HCT116 (cell line): ENCODE data around the gene CEBPB. TPM values are rescaled to one million over a fixed set of nuclear protein-coding genes. Genes with fewer than 3 reads are reported as not detected.

Experiments used
- ATAC-seq: fragments of 200-7000 bp; cut with Tn5 transposase; 2 replicates; pipeline ENCODE4 v1.9.1; 2020; ENCODE audit warnings: mild to moderate bottlenecking, moderate library complexity
- BruUV-seq: library from RNA; stranded (reverse); fragments of 400-500 nt; replicated peaks from 2 replicates; lab custom pipeline; 2021; lab: Mats Ljungman, UMichigan
- CTCF ChIA-PET: fragments of 300-600 bp; sonication (Branson Sonifier 250); formaldehyde crosslinking; loops from one replicate; lab custom pipeline; 2021; ENCODE audit warnings: antibody characterized with exemption; lab: Charles Lee
- POLR2A ChIA-PET: fragments of 300-600, 350-600 bp; sonication (Branson Sonifier 250); formaldehyde crosslinking; loops from one replicate; lab custom pipeline; 2021; ENCODE audit warnings: antibody characterized with exemption; lab: Charles Lee
- RAD21 ChIA-PET, 2 experiments: fragments of 300-600 bp; sonication (Branson Sonifier 250); formaldehyde crosslinking; loops; one replicate each; lab custom pipeline; 2023; ENCODE audit warnings: low total read pairs in 2 of 2; ENCODE audit not compliant: uncharacterized antibody in 2 of 2, unreplicated experiment in 2 of 2, low non-redundant PET in 1 of 2; lab: Charles Lee
- DNase-seq: peaks from one replicate; pipeline ENCODE4 v3.0.0-alpha.2; 2010; ENCODE audit warnings: low read depth, low spot score
- H2AFZ ChIP-seq: fragments of 200-600 bp; shearing (Covaris generic), sonication (generic); 2 replicates; pipeline ENCODE4 v1.6.1; 2017; ENCODE audit warnings: low read depth, mixed run types, mixed read lengths, antibody characterized with exemption, low read length; ENCODE audit not compliant: poor library complexity, severe bottlenecking
- H3K27ac ChIP-seq: 2 replicates; pipeline ENCODE4 v1.5.1; 2012; ENCODE audit warnings: low read depth, low read length
- H3K27me3 ChIP-seq: fragments of 200-600 bp; sonication (generic); 2 replicates; pipeline ENCODE4 v1.6.1; 2016; ENCODE audit warnings: mixed run types, low read length, mixed read lengths; ENCODE audit not compliant: insufficient read depth
- H3K36me3 ChIP-seq, 2 experiments: fragments of 200-500 bp in 1 of 2; fragments of 200-600 bp in 1 of 2; sonication (Bioruptor generic) in 1 of 2; sonication (generic) in 1 of 2; 2 replicates each; pipeline versions ENCODE4 v1.5.1 to v1.6.1; 2014 to 2016; ENCODE audit warnings: low read length in 2 of 2, inconsistent platforms in 1 of 2, mixed read lengths in 1 of 2, mixed run types in 1 of 2; ENCODE audit not compliant: insufficient read depth in 2 of 2, control insufficient read depth in 1 of 2
- H3K4me1 ChIP-seq, 2 experiments: fragments of 200-600 bp in 1 of 2; sonication (generic) in 1 of 2; 2 replicates each; pipeline versions ENCODE4 v1.5.1 to v1.6.1; 2012 to 2017; ENCODE audit warnings: low read length in 2 of 2, inconsistent platforms in 1 of 2, mild to moderate bottlenecking in 1 of 2, mixed read lengths in 1 of 2, mixed run types in 1 of 2, moderate library complexity in 1 of 2; ENCODE audit not compliant: insufficient read depth in 2 of 2, control insufficient read depth in 1 of 2
- H3K4me2 ChIP-seq: fragments of 200-600 bp; sonication (generic); 2 replicates; pipeline ENCODE4 v1.6.1; 2017; ENCODE audit warnings: mixed run types, low read length, mixed read lengths
- H3K4me3 ChIP-seq, 2 experiments: fragments of 200-600 bp in 1 of 2; sonication (generic) in 1 of 2; replicated peaks in 1 of 2; 2 replicates each; pipeline ENCODE4 v1.5.1; 2011 to 2016; ENCODE audit warnings: low read length in 2 of 2, control low read depth in 1 of 2, low read depth in 1 of 2, mild to moderate bottlenecking in 1 of 2, mixed read lengths in 1 of 2, mixed run types in 1 of 2
- H3K79me2 ChIP-seq: fragments of 200-600 bp; sonication (generic); 2 replicates; pipeline ENCODE4 v1.6.1; 2017; ENCODE audit warnings: mild to moderate bottlenecking, mixed run types, low read length, moderate library complexity, mixed read lengths; ENCODE audit not compliant: insufficient read depth
- H3K9ac ChIP-seq: fragments of 200-600 bp; sonication (generic); 2 replicates; pipeline ENCODE4 v1.6.1; 2016; ENCODE audit warnings: low read length, mixed read lengths
- H3K9me2 ChIP-seq: fragments of 200-600 bp; sonication (generic), shearing (Covaris generic); 2 replicates; pipeline ENCODE4 v1.6.1; 2017; ENCODE audit warnings: mixed run types, mild to moderate bottlenecking, moderate library complexity; ENCODE audit not compliant: insufficient read depth
- H3K9me3 ChIP-seq, 2 experiments: fragments of 200-500 bp in 1 of 2; fragments of 200-600 bp in 1 of 2; sonication (Bioruptor generic) in 1 of 2; sonication (generic) in 1 of 2; 2 replicates each; pipeline ENCODE4 v1.6.1; 2014 to 2017; ENCODE audit warnings: low read length in 2 of 2, mixed read lengths in 2 of 2, inconsistent platforms in 1 of 2, low read depth in 1 of 2, mild to moderate bottlenecking in 1 of 2, mixed run types in 1 of 2, moderate library complexity in 1 of 2; ENCODE audit not compliant: control insufficient read depth in 1 of 2, insufficient read depth in 1 of 2
- H4K20me1 ChIP-seq: fragments of 200-600 bp; sonication (generic), shearing (Covaris generic); 2 replicates; pipeline ENCODE4 v1.6.1; 2017; ENCODE audit warnings: mixed run types, mild to moderate bottlenecking, moderate library complexity; ENCODE audit not compliant: insufficient read depth
- ATF3 ChIP-seq: IDR thresholded peaks from 2 replicates; pipeline ENCODE4 v1.6.1; 2012
- CBX3 ChIP-seq: IDR thresholded peaks from 2 replicates; pipeline ENCODE4 v1.6.1; 2012; ENCODE audit warnings: low read depth
- CEBPB ChIP-seq: IDR thresholded peaks from 2 replicates; pipeline ENCODE4 v1.6.1; 2012; ENCODE audit warnings: low read depth
- CTCF ChIP-seq, 3 experiments: fragments of 200-600 bp in 1 of 3; sonication (generic) in 1 of 3; IDR thresholded peaks in 2 of 3; conservative IDR thresholded peaks in 1 of 3; 2 replicates each; pipeline ENCODE4 v1.5.1; 2012 to 2017; ENCODE audit warnings: low read depth in 2 of 3, low read length in 2 of 3, antibody characterized with exemption in 1 of 3, borderline replicate concordance in 1 of 3, control low read depth in 1 of 3, mild to moderate bottlenecking in 1 of 3, mixed read lengths in 1 of 3, mixed run types in 1 of 3, moderate library complexity in 1 of 3; ENCODE audit not compliant: insufficient read depth in 1 of 3
- EZH2phosphoT487 ChIP-seq: fragments of 200-600 bp; IDR thresholded peaks from 2 replicates; pipeline ENCODE4 v1.6.1; 2018; ENCODE audit warnings: antibody characterized with exemption, borderline replicate concordance
- FOSL1 ChIP-seq: IDR thresholded peaks from 2 replicates; pipeline ENCODE4 v1.6.1; 2012; ENCODE audit warnings: low read depth
- JUND ChIP-seq: IDR thresholded peaks from 2 replicates; pipeline ENCODE4 v1.6.1; 2012
- MAX ChIP-seq: IDR thresholded peaks from 2 replicates; pipeline ENCODE4 v1.6.1; 2012
- POLR2A ChIP-seq: IDR thresholded peaks from 2 replicates; pipeline ENCODE4 v1.7.0; 2011; ENCODE audit warnings: borderline replicate concordance; ENCODE audit not compliant: insufficient read depth, insufficient read length; ENCODE audit errors: extremely low read depth
- POLR2AphosphoS5 ChIP-seq: IDR thresholded peaks from 2 replicates; pipeline ENCODE4 v1.6.1; 2011; ENCODE audit warnings: mild to moderate bottlenecking, low read depth, low read length, moderate library complexity
- RAD21 ChIP-seq: IDR thresholded peaks from 2 replicates; pipeline ENCODE4 v1.6.1; 2012; ENCODE audit warnings: low read depth, mild to moderate bottlenecking
- REST ChIP-seq: IDR thresholded peaks from 2 replicates; pipeline ENCODE4 v1.6.1; 2012; ENCODE audit warnings: low read depth
- SIN3A ChIP-seq: IDR thresholded peaks from 2 replicates; pipeline ENCODE4 v1.6.1; 2012; ENCODE audit warnings: low read depth
- ZBTB33 ChIP-seq: IDR thresholded peaks from 2 replicates; pipeline ENCODE4 v1.6.1; 2011; ENCODE audit warnings: mild to moderate bottlenecking, low read length, moderate library complexity; ENCODE audit not compliant: insufficient replicate concordance; ENCODE audit errors: extremely low read depth
- ZFX ChIP-seq: fragments of 450-650 bp; IDR thresholded peaks from 2 replicates; pipeline ENCODE4 v1.6.1; 2017
- ZNF274 ChIP-seq: fragments of 200-500 bp; sonication (Bioruptor generic); IDR thresholded peaks from 2 replicates; pipeline ENCODE4 v1.6.1; 2014; ENCODE audit warnings: mild to moderate bottlenecking, low read depth, low read length, inconsistent platforms
- intact Hi-C: fragments of 100-400 bp; cut with micrococcal nuclease; formaldehyde crosslinking; loops from 2 replicates; pipeline ENCODE4 v1.10.0; 2022
- total RNA-seq: library from RNA; stranded (reverse); gene quantifications from one replicate; pipeline ENCODE4 v1.2.1, GENCODE V29; 2021; ENCODE audit not compliant: unreplicated experiment

CEBPB gene
- total RNA-seq, 1 experiment from 2014 or later: 113 TPM

GRCh38 chr20:50219600-50219999 is 29.0 kb downstream of the CEBPB start:
- Histone ChIP-seq H3K27ac (no peak overlapping the region), H2AFZ (no peak overlapping the region), H3K9ac (no peak overlapping the region), H3K36me3 (no peaks in the 10 kb centered on the region), H3K4me2 (no peak overlapping the region), H3K79me2 (no peaks in the 10 kb centered on the region), H3K4me3 (no peak overlapping the region), H3K9me3 (no peaks in the 10 kb centered on the region; a peak in 1 of 4 replicates), H3K9me2 (no peaks in the 10 kb centered on the region), H4K20me1 (no peaks in the 10 kb centered on the region), H3K27me3 (no peaks in the 10 kb centered on the region), H3K4me1 (peaks cover 4% of the 10 kb centered on the region in 2 experiments; a peak in 3 of 4 replicates)
- no peak for DNase-seq
- intact Hi-C loops: no loop called here
- ChIA-PET CTCF (no interaction called here), RAD21 (no interaction called here), POLR2A (no interaction called here)
- no peak for ATAC-seq
- BruUV-seq: no TSS peak
- no peak for TF ChIP-seq POLR2AphosphoS5
- TF ChIP-seq SIN3A: no peak
- no peak for TF ChIP-seq CEBPB
- TF ChIP-seq CBX3: no peak
- no peak for TF ChIP-seq ATF3
- no peak for TF ChIP-seq JUND
- TF ChIP-seq REST: no peak
- no peak for TF ChIP-seq CTCF (IDR thresholded peaks at IDR 0.05 in 2 of 3, conservative IDR thresholded peaks at IDR 0.05 in 1 of 3; ENCODE audit: borderline replicate concordance in 1 of 3, insufficient read depth in 1 of 3, low read depth in 2 of 3, low read length in 2 of 3)
- TF ChIP-seq ZNF274: no peak
- TF ChIP-seq ZBTB33: no peak
- no peak for TF ChIP-seq POLR2A
- TF ChIP-seq ZFX: no peak
- TF ChIP-seq RAD21: no peak
- TF ChIP-seq MAX: no peak
- TF ChIP-seq EZH2phosphoT487: no peak
- no peak for TF ChIP-seq FOSL1
